Measurements from ENCODE around the gene LRCH3. TPM values are rescaled to one million over a fixed set of nuclear protein-coding genes. Genes with fewer than 3 reads are reported as not detected.

The LRCH3 gene
- total RNA-seq, 4 donors from 2014 or later, result 19.2 to 69.3 (median 28.3) TPM

- WGBS, result 90% methylated on average over 5 of the region's 5 CpGs
Measured at GRCh38 chr3:197892162-197892561, 101.1 kb downstream of the LRCH3 start.

GRCh38 chr3:197896421-197896820 lies 105.4 kb downstream of the LRCH3 start:
- no peak for DNase-seq (ENCODE audit: low spot score in 2 of 2)
- Histone ChIP-seq H3K4me3 (no peak overlapping the region), H3K4me1 (no peaks in the 10 kb centered on the region), H3K27me3 (no peaks in the 10 kb centered on the region), H3K27ac (no peak overlapping the region), H3K9me3 (no peaks in the 10 kb centered on the region), H3K36me3 (no peaks in the 10 kb centered on the region)
- TF ChIP-seq CTCF (IDR thresholded peaks at IDR 0.05) (no peak), POLR2A (IDR thresholded peaks at IDR 0.05) (no peak), EP300 (IDR thresholded peaks at IDR 0.05) (no peak), POLR2AphosphoS5 (IDR thresholded peaks at IDR 0.05) (no peak)
- 74% methylated on average over 3 of the region's 3 CpGs for WGBS

More at GRCh38 chr3:197892162-197892561, 101.1 kb downstream of the LRCH3 start:
- Histone ChIP-seq H3K9me3 (no peaks in the 10 kb centered on the region), H3K27ac (no peak overlapping the region), H3K36me3 (no peaks in the 10 kb centered on the region), H3K27me3 (no peaks in the 10 kb centered on the region), H3K4me1 (no peaks in the 10 kb centered on the region), H3K4me3 (no peak overlapping the region)
- DNase-seq (ENCODE audit: low spot score in 2 of 2), result no peak
- TF ChIP-seq POLR2AphosphoS5 (IDR thresholded peaks at IDR 0.05) (no peak), EP300 (IDR thresholded peaks at IDR 0.05) (no peak), POLR2A (IDR thresholded peaks at IDR 0.05) (no peak), CTCF (IDR thresholded peaks at IDR 0.05) (no peak)

- 76% methylated on average over 16 of the region's 20 CpGs for WGBS
- Histone ChIP-seq H3K27me3 (no peaks in the 10 kb centered on the region), H3K9me3 (no peaks in the 10 kb centered on the region), H3K4me1 (no peaks in the 10 kb centered on the region), H3K27ac (no peak overlapping the region), H3K4me3 (no peak overlapping the region), H3K36me3 (no peaks in the 10 kb centered on the region)
- DNase-seq (ENCODE audit: low spot score in 2 of 2), result no peak
- TF ChIP-seq POLR2A (IDR thresholded peaks at IDR 0.05) (no peak), EP300 (IDR thresholded peaks at IDR 0.05) (no peak)
Measured at GRCh38 chr3:197899833-197900478, 108.9 kb downstream of the LRCH3 start.

GRCh38 chr3:197901626-197902025 lies 110.6 kb downstream of the LRCH3 start:
- H3K27me3 ChIP-seq, result no peaks in the 10 kb centered on the region
- H3K9me3 ChIP-seq, result no peaks in the 10 kb centered on the region
- DNase-seq (ENCODE audit: low spot score in 2 of 2), result no peak
- 80% methylated on average over 2 of the region's 4 CpGs for WGBS
- H3K4me3 ChIP-seq, result no peak overlapping the region
- H3K36me3 ChIP-seq, result no peaks in the 10 kb centered on the region
- H3K27ac ChIP-seq, result no peak overlapping the region
- peaks cover 9% of the 10 kb centered on the region for H3K4me1 ChIP-seq
- TF ChIP-seq POLR2AphosphoS5 (IDR thresholded peaks at IDR 0.05) (no peak), EP300 (IDR thresholded peaks at IDR 0.05) (no peak), POLR2A (IDR thresholded peaks at IDR 0.05) (no peak), CTCF (IDR thresholded peaks at IDR 0.05) (no peak)

GRCh38 chr3:197906023-197906849 lies 115.2 kb downstream of the LRCH3 start:
- Histone ChIP-seq H3K27ac (no peak overlapping the region), H3K4me1 (peaks cover 9% of the 10 kb centered on the region), H3K4me3 (no peak overlapping the region), H3K27me3 (no peaks in the 10 kb centered on the region), H3K36me3 (no peaks in the 10 kb centered on the region), H3K9me3 (no peaks in the 10 kb centered on the region)
- peak; percentile 92 for DNase-seq (ENCODE audit: low spot score in 2 of 2)
- TF ChIP-seq POLR2A (IDR thresholded peaks at IDR 0.05) (no peak), CTCF (IDR thresholded peaks at IDR 0.05) (peak; percentile 90 to 93), POLR2AphosphoS5 (IDR thresholded peaks at IDR 0.05) (no peak), EP300 (IDR thresholded peaks at IDR 0.05) (no peak)
- 10% methylated on average over 16 of the region's 17 CpGs for WGBS
